Bone marrow (tissue), 2 donors: Measurements from ENCODE around the gene PRPF40B.
"Not testable (repeated sequence)": the region's sequence is repeated elsewhere in the genome, so short reads cannot be mapped to it uniquely, and the experiment has no call there.

Experiments used
- DNase-seq, 2 donors: peaks; one replicate each; lab custom pipeline; 2025; lab: John Stamatoyannopoulos, UW

Gene PRPF40B

DNA sequence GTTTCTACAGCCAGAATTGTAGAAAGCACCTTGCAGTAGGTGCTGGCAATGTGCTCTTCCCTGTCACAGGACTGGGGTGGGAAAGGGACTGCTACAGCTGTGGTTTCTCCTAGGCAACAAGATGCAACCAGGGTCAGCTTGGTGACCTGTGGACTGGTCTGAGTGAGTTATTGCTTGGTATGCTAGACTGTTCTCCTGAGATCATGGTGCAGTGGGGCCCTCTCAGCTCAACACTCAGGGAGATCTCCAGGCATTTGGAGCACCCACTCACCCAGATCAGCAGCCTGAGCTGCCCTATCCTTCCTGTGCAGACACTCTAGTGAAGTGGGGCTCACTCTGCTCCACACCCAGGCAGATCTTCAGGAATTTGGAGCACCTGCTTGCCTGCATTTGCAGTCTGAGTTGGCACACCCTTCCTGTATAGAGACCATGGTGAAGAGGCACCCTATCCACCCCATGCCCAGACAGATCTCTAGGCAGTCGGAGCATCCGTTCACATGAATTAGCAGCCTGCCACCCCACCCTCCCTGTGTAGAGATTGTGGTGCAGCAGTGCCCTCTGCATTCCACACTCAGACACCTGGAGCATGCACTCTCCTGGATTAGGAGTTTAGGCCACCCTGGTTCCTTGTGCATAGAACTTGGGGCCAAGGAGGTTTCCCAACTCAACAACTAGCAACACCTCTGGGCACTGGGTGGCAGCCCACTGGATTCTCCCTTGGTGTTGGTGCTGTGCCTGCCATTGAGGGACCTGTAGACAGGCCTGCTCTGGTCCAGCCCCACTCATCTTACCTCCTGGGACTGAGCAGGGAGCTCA, 14.1 kb upstream of the PRPF40B start:
- no peak for DNase-seq

- no peak for DNase-seq
Observed at GRCh38 chr12:49609875-49610154, 13.5 kb upstream of the PRPF40B start.

DNA sequence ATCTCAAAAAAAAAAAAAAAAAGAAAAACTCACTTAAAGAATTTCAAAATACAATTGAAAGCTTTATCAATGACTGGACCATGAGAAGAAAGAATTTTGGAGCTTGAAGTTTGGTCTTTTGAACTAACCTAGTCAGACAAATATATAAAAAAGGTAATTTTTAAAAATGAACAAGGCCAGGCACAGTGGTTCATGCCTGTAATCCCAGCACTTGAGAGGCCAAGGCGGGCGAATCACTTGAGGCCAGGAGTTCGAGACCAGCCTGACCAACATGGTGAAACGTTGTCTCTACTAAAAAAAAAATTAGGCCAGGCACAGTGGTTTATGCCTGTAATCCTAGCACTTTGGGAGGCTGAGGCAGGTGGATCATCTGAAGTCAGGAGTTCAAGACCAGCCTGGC, 12.6 kb upstream of the PRPF40B start:
- not testable (repeated sequence) for DNase-seq

GRCh38 chr12:49612210-49612609, 11.2 kb upstream of the PRPF40B start:
- DNase-seq: no peak

DNA sequence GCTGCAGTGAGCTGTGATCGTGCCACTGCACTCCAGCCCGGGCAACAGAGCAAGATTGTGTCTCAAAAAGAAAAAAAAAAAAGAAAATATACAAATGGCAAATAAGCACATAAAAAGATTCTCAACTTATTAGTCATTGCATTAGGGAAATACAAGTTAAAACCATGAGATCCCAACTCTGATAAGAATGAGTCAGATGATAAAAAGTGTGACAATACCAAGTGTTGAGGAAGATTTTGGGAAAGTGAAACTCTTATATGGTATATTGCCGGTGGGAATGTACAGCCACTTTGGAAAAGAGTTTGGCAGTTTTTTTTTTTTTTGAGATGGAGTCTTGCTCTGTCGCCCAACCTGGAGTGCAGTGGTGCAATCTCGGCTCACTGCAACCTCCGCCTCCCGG, 7.6 kb upstream of the PRPF40B start:
- no peak for DNase-seq

DNA sequence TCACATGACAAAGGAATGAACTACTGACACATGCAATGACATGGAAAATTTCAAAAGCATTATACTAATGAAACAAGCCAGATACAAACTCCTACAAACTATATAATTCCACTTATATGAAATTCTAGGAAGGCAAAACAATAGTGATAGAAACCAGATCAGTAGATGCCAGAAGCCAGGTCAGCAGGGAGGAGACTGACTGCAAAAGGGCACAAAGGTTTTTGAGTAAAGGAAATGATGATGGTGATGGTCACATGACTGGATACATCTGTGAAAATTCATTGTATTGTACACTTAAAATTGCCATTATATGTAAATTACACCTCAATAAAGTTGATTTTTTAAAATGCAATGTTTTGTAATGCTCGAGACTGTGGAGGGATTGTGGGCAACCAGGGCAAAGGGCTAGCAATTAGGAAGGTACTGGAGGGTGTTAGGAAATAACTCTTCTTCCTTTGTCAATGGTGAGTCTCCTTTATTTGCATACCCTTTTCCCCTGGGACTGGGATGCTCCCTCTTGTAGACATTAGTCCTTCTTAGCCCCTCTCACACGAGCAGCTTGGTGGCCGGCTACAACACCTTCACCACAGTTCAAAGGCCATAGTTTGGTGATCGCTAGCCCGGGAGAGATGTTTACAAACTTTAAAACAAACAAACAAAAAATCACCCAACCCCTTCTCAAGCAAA, 6.7 kb upstream of the PRPF40B start:
- no peak for DNase-seq

GRCh38 chr12:49618576-49618975, 4.8 kb upstream of the PRPF40B start:
- no peak for DNase-seq

- DNase-seq: no peak
Observed at GRCh38 chr12:49619286-49619685, 4.1 kb upstream of the PRPF40B start.

DNA sequence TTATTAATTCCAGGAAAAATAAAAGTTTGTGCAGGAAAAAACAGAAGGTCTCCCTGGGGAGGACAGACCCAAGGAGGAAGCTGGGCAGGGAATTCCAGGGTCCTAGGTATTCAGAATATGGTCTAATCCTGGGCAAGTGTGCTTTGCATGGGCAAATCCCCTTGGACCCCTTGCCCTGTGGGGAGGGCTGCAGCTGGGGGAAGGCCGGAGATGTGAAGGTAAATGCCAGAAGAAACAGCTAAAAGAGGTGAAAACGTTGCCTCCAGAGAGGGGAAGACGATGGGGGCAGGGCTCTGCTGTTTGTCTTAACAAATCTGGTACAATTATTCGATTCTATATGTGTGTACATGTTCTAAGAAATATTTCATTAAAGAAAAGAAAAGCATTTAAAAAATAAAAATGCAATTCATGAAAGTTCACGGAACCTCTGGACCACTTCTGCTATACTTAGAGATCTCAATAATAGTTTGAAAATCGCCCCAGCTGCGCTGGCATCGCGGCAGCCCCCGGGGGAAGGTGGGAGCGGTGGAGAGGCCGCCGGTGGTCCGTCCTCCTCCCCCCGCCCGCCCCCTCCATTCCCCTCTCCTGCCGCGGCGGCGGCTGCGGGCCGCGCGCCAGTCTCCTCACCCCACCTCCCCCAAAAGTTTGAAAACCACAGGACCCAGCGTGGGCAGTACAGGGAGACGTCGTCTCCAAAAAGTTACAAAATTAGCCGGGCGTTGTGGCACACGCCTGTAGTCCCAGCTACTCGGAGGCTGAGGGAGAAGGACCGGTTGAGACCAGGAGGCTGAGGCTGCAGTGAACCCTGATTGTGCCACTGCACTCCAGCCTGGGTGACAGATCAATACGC, 1.5 kb upstream of the PRPF40B start:
- DNase-seq: no peak

DNA sequence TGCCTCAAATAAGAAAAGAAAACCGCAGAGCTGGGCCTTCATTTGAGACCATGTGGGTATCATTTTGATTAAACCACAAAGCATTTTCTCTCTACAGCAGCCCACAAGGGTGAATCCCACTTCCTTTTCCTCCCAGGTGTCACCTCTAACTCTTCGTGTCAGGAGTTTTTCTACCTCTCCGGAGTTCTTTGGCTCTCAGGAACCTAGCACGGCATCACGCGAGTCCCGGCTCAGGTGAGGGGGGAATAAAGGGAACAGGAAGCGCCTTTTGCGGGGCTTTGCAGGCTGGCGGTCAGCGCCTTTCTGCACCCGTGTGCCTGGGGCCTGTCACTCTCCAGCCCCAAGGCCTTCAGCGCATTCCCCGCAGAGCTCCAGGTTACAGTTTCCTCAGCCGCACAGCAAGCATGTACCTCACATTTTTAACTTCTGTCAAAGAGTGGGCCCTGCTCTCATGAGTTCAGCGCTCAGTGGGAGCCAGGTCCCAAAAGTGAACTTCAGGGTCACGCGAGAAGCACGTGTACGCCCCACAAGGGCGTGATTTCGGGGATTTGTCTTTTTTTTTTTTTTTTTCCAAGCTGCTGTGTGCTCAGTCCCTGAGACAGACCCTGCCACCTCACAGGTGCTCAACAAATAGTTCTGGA, 740 bp upstream of the PRPF40B start:
- no peak for DNase-seq

DNA sequence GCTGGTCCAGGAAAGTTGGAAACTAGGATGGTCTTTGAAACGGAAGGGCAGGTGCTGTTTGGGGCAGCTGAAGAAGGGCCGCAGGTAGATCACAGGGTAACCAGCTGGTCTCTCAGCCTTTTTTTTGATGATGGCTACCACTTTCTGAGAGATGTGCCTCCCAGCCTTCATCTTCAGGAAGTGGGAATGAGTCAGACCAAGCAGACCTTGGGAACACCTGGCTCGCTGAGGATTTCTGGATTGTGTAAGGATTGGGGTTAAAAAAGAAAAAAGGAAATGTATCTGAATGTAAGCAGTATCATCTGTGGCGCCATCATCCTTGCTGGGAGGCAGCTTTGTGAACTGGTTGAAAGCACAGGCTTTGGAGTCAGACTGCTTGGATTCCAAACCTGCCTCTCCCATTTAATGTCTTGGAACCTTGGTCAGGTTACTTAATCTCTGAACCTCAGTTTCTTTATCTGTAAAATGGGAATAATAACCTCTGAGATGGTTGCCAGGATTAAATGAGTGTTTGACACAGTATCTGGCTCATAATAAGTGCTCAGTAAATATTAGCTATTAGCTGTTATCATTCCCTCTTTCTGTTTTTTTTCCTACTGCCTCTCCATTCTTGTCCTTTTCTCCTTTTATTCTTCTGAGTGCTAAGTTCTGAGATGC, 1.7 kb downstream of the PRPF40B start:
- no peak for DNase-seq

GRCh38 chr12:49626169-49626835, 2.9 kb downstream of the PRPF40B start:
- DNase-seq: no peak

GRCh38 chr12:49626836-49627235, 3.5 kb downstream of the PRPF40B start:
- no peak for DNase-seq

GRCh38 chr12:49627752-49628360, 4.5 kb downstream of the PRPF40B start:
- no peak for DNase-seq

DNA sequence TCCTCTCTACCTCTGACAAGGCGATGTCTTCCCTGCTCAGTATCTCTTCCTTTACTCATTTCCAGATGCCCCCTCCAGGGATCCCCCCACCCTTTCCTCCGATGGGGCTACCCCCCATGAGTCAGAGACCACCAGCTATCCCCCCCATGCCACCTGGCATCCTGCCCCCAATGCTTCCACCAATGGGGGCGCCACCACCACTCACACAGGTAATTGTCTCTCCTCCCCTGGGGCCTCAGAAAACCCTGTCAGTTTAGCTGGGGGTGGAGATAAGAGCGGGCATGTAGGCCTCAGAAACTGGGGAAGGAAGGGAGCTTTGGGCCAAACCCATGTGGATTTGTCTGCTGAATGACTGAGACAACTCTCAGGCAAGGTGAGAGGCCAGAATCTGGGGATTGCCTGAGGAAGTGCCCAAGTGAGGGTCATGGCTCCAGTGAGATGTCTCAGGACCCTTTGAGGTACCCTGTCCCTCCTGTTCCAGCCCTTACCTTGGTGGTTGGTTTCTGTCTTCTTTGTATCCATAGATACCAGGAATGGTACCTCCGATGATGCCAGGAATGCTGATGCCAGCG, 8.1 kb downstream of the PRPF40B start:
- DNase-seq: no peak

- no peak for DNase-seq
Observed at GRCh38 chr12:49632401-49632800, 9.0 kb downstream of the PRPF40B start.

GRCh38 chr12:49632986-49633702, 9.8 kb downstream of the PRPF40B start:
- no peak for DNase-seq

DNA sequence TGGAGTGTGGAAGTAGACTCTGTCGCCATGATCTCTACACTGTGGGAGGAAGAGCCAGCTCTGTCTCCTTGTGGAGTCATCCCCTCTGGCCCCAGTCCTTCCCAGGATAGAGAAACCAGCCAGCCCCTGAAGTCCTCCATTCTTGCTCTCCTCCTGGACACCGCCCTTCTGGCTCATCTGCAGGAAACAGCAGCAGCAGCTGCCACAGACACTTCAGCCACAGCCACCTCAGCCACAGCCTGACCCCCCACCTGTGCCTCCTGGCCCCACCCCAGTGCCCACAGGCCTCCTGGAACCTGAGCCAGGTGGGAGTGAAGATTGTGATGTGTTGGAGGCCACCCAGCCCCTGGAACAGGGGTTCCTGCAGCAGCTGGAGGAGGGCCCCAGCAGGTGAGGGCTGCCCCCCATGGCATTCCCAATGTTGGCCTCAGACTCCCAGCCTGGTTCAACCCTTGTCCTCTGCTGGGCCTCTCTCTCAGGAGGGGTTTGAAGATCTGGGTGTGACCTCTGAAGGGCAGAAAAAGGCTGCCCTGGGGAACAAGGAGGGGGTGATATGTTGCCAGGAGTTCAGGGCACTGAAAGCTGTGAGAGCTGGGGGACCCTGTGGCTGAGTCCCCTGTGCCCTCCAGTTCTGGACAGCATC, 10.5 kb downstream of the PRPF40B start:
- no peak for DNase-seq

DNA sequence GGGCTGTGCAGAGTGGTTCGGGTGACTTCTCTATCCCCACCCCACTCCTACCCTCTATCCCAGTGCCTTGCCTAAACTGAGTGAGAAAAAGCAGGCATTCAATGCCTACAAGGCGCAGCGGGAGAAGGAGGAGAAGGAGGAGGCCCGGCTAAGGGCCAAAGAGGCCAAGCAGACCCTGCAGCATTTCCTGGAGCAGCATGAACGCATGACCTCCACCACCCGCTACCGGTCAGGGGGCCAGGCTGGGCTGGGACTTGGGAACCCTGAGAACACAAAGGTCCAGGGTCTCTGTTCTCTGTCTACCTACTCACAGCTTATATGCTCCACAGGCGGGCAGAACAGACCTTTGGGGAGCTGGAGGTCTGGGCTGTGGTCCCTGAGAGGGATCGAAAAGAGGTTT, 11.7 kb downstream of the PRPF40B start:
- no peak for DNase-seq
